HepG2 (cell line): ENCODE data around the gene SPPL3. TPM values are rescaled to one million over a fixed set of nuclear protein-coding genes. Genes with fewer than 3 reads are reported as not detected.

Experiments
- ATAC-seq: fragments of 200-7000 bp; cut with Tn5 transposase; 3 replicates; pipeline ENCODE4 v1.9.1; 2020; ENCODE audit warnings: mild to moderate bottlenecking, moderate library complexity
- BruUV-seq: library from RNA; stranded (reverse); fragments of 400-500 nt; replicated peaks from 2 replicates; lab custom pipeline; 2021; lab: Mats Ljungman, UMichigan
- CTCF ChIA-PET: fragments of 300-600 bp; formaldehyde crosslinking; extraction: SDS; loops from one replicate; lab custom pipeline; 2021; ENCODE audit warnings: low total read pairs, inconsistent platforms, low intra/inter-chr PET ratio; lab: Yijun Ruan, JAX
- POLR2A ChIA-PET: fragments of 350-600 bp; sonication (Branson Sonifier 250); formaldehyde crosslinking; loops from one replicate; lab custom pipeline; 2020; ENCODE audit warnings: antibody characterized with exemption, inconsistent platforms; lab: Yijun Ruan, JAX
- DNase-seq: peaks from one replicate; pipeline ENCODE4 v3.0.0-alpha.2; 2015; ENCODE audit warnings: low spot score
- FAIRE-seq: peaks from 3 replicates; lab custom pipeline; 2011; peaks lifted over from hg19 to GRCh38; lab: Jason Lieb, UNC
- H2AFZ ChIP-seq: one replicate; pipeline ENCODE4 v1.6.1; 2011; ENCODE audit warnings: low read length, inconsistent platforms
- H3K27ac ChIP-seq: fragments of 300-600 bp; 3 replicates; pipeline ENCODE4 v1.8.0; 2011; ENCODE audit warnings: mixed run types, mild to moderate bottlenecking, mixed read lengths, low read length, inconsistent platforms; ENCODE audit not compliant: insufficient read depth; ENCODE audit errors: extremely low read length
- H3K27me3 ChIP-seq, 2 experiments: fragments of 200-600 bp in 1 of 2; 2 replicates in 1 of 2; 3 replicates in 1 of 2; pipeline versions ENCODE4 v1.6.0 to v1.8.0; 2011; ENCODE audit warnings: low read length in 2 of 2, mild to moderate bottlenecking in 2 of 2, moderate library complexity in 2 of 2, inconsistent platforms in 1 of 2; ENCODE audit not compliant: insufficient read depth in 2 of 2, control insufficient read depth in 1 of 2
- H3K36me3 ChIP-seq, 2 experiments: fragments of 200-600 bp in 1 of 2; replicated peaks in 1 of 2; 2 replicates in 1 of 2; 3 replicates in 1 of 2; pipeline versions ENCODE4 v1.5.1 to v1.8.0; 2011; ENCODE audit warnings: low read length in 2 of 2, inconsistent platforms in 1 of 2; ENCODE audit not compliant: insufficient read depth in 2 of 2, control insufficient read depth in 1 of 2
- H3K4me1 ChIP-seq: 2 replicates; pipeline ENCODE4 v1.5.1; 2012; ENCODE audit warnings: low read length, inconsistent platforms; ENCODE audit not compliant: insufficient read depth
- H3K4me2 ChIP-seq: 2 replicates; pipeline ENCODE4 v1.6.0; 2011; ENCODE audit warnings: low read depth, low read length, inconsistent platforms
- H3K4me3 ChIP-seq, 3 experiments: fragments of 200-600 bp in 1 of 3; sonication (generic), shearing (Covaris generic) in 1 of 3; replicated peaks in 1 of 3; 2 replicates each; pipeline ENCODE4 v1.5.1; 2011 to 2016; ENCODE audit warnings: low read length in 3 of 3, inconsistent platforms in 2 of 3, low read depth in 2 of 3, mild to moderate bottlenecking in 2 of 3, control low read depth in 1 of 3, mixed read lengths in 1 of 3; ENCODE audit not compliant: insufficient read depth in 1 of 3
- H3K79me2 ChIP-seq: one replicate; pipeline ENCODE4 v1.6.1; 2011; ENCODE audit warnings: low read length, inconsistent platforms; ENCODE audit not compliant: insufficient read depth
- H3K9ac ChIP-seq: 2 replicates; pipeline ENCODE4 v1.6.0; 2011; ENCODE audit warnings: mild to moderate bottlenecking, low read depth, low read length, inconsistent platforms; ENCODE audit not compliant: insufficient read depth
- H3K9me3 ChIP-seq: 2 replicates; pipeline ENCODE4 v1.5.1; 2012; ENCODE audit warnings: mild to moderate bottlenecking, low read length
- H4K20me1 ChIP-seq: 2 replicates; pipeline ENCODE4 v1.6.0; 2011; ENCODE audit warnings: inconsistent platforms, mild to moderate bottlenecking, low read length, moderate library complexity; ENCODE audit not compliant: insufficient read depth
- ATF4 ChIP-seq, 2 experiments: fragments of 450-650 bp in 1 of 2; sonication (generic) in 1 of 2; formaldehyde crosslinking; IDR thresholded peaks; 2 replicates each; pipeline versions ENCODE4 v1.5.0 to v1.8.0; 2020 to 2022; ENCODE audit warnings: mild to moderate bottlenecking in 1 of 2, missing genetic modification reagents in 1 of 2
- HMG20A ChIP-seq: IDR thresholded peaks from 2 replicates; pipeline ENCODE4 v1.6.1; 2016; ENCODE audit warnings: borderline replicate concordance
- IKZF1 ChIP-seq: fragments of 450-650 bp; IDR thresholded peaks from 2 replicates; pipeline ENCODE4 v1.7.1; 2016
- KAT8 ChIP-seq: IDR thresholded peaks from 2 replicates; pipeline ENCODE4 v1.6.1; 2016; ENCODE audit warnings: missing genetic modification reagents, missing compliant biosample characterization
- MATR3 ChIP-seq: sonication (generic); formaldehyde crosslinking; IDR thresholded peaks from 2 replicates; pipeline ENCODE4 v1.4.0; 2020; ENCODE audit warnings: missing genetic modification reagents
- MAZ ChIP-seq, 2 experiments: sonication (generic) in 1 of 2; formaldehyde crosslinking in 1 of 2; IDR thresholded peaks; 2 replicates each; pipeline versions ENCODE4 v1.5.0 to v1.6.1; 2012 to 2020; ENCODE audit warnings: low read depth in 2 of 2, mild to moderate bottlenecking in 2 of 2, borderline replicate concordance in 1 of 2, improper control_type of control experiment in 1 of 2, low read length in 1 of 2, missing genetic modification reagents in 1 of 2, moderate library complexity in 1 of 2
- PCBP2 ChIP-seq: fragments of 200-400 bp; formaldehyde crosslinking; optimal IDR thresholded peaks from 2 replicates; pipeline ENCODE3; 2018; ENCODE audit warnings: low read length, low read depth; ENCODE audit not compliant: poor library complexity, severe bottlenecking
- SNAPC5 ChIP-seq: sonication (generic); formaldehyde crosslinking; IDR thresholded peaks from 2 replicates; pipeline ENCODE4 v1.8.1; 2023; ENCODE audit warnings: mild to moderate bottlenecking, missing genetic modification reagents, borderline replicate concordance
- TBL1XR1 ChIP-seq: fragments of 150-350 bp; IDR thresholded peaks from 2 replicates; pipeline ENCODE4 v1.6.1; 2014; ENCODE audit warnings: borderline replicate concordance, low read length; ENCODE audit not compliant: partially characterized antibody
- TFAP4 ChIP-seq: sonication (generic); IDR thresholded peaks from 2 replicates; pipeline ENCODE4 v1.6.1; 2016; ENCODE audit warnings: low read depth, borderline replicate concordance
- THAP7 ChIP-seq: sonication (generic); formaldehyde crosslinking; IDR thresholded peaks from 2 replicates; pipeline ENCODE4 v1.8.1; 2023; ENCODE audit warnings: mild to moderate bottlenecking, missing genetic modification reagents
- TOE1 ChIP-seq: sonication (generic); formaldehyde crosslinking; IDR thresholded peaks from 2 replicates; pipeline ENCODE4 v1.4.0; 2020; ENCODE audit warnings: mild to moderate bottlenecking, missing genetic modification reagents
- YEATS4 ChIP-seq: sonication (generic); formaldehyde crosslinking; IDR thresholded peaks from 2 replicates; pipeline ENCODE4 v1.4.0; 2020; ENCODE audit warnings: missing genetic modification reagents, borderline replicate concordance
- ZFY ChIP-seq: sonication (generic); formaldehyde crosslinking; IDR thresholded peaks from 2 replicates; pipeline ENCODE4 v1.4.0; 2020; ENCODE audit warnings: missing genetic modification reagents
- ZMYM3 ChIP-seq: sonication (generic); formaldehyde crosslinking; IDR thresholded peaks from 2 replicates; pipeline ENCODE4 v1.5.1; 2020; ENCODE audit warnings: mild to moderate bottlenecking, missing genetic modification reagents
- ZNF235 ChIP-seq: sonication (generic); formaldehyde crosslinking; IDR thresholded peaks from 2 replicates; pipeline ENCODE4 v1.8.1; 2023; ENCODE audit warnings: mild to moderate bottlenecking, missing genetic modification reagents, borderline replicate concordance
- ZNF446 ChIP-seq: sonication (generic); formaldehyde crosslinking; IDR thresholded peaks from 2 replicates; pipeline ENCODE4 v1.5.0; 2020; ENCODE audit warnings: mild to moderate bottlenecking, missing genetic modification reagents
- ZNF567 ChIP-seq: sonication (generic); formaldehyde crosslinking; IDR thresholded peaks from 2 replicates; pipeline ENCODE4 v1.8.1; 2023; ENCODE audit warnings: mild to moderate bottlenecking, missing genetic modification reagents, borderline replicate concordance
- ZNF788 ChIP-seq: sonication (generic); formaldehyde crosslinking; IDR thresholded peaks from 2 replicates; pipeline ENCODE4 v1.5.0; 2020; ENCODE audit warnings: mild to moderate bottlenecking, missing genetic modification reagents, borderline replicate concordance
- ZZZ3 ChIP-seq: sonication (generic); formaldehyde crosslinking; IDR thresholded peaks from 2 replicates; pipeline ENCODE4 v1.4.0; 2020; ENCODE audit warnings: missing genetic modification reagents, mild to moderate bottlenecking, borderline replicate concordance
- WGBS: methylation state at CpG from one replicate; pipeline ENCODE4 v1.1.6; 2017; ENCODE audit warnings: low lambda C conversion rate; 5-methylcytosine and 5-hydroxymethylcytosine counted together
- in situ Hi-C: cut with HindIII; loops from 2 replicates; pipeline ENCODE4 v1.10.0; 2017; ENCODE audit warnings: low pct_unique_long_range_greater_than_20kb; ENCODE audit not compliant: extremely low pct_ligation_motif_present
- intact Hi-C: fragments of 100-400 bp; cut with micrococcal nuclease; formaldehyde crosslinking; loops from one replicate; pipeline ENCODE4 v1.10.0; 2022; ENCODE audit not compliant: unreplicated experiment
- polyA plus RNA-seq, 8 experiments: library from polyadenylated mRNA; depleted of rRNA in 3 of 8; stranded (reverse) in 7 of 8; unstranded in 1 of 8; fragments of >200 nt; fragmentation: Illumina TruSeq in 4 of 8; extraction: Trizol in 4 of 8; gene quantifications; 2 replicates each; pipeline versions ENCODE4 v1.2.1 to v1.2.3, GENCODE V29; 2011 to 2016; ENCODE audit warnings: low read depth in 4 of 8, missing spikeins in 1 of 8, mixed read lengths in 1 of 8; ENCODE audit not compliant: insufficient read depth in 1 of 8
- total RNA-seq, 5 experiments: library from RNA; depleted of rRNA; stranded (reverse); fragments of >200 nt; fragmentation: Illumina TruSeq; extraction: Trizol; gene quantifications; 2 replicates each; pipeline ENCODE4 v1.2.3, GENCODE V29; 2016; ENCODE audit warnings: low read depth in 1 of 5

SPPL3 gene
- total and polyA plus RNA-seq, 2 of the 13 experiments (the other 11 are each of a cell fraction or from before 2014, with no cell fraction given), result 8.9 to 9.1 TPM

GRCh38 chr12:120833849-120834248, 70.3 kb downstream of the SPPL3 start (continued):
- TF ChIP-seq THAP7 (CRISPR knock-in tag), result no peak
- no peak for TF ChIP-seq TBL1XR1
- TF ChIP-seq ATF4 (CRISPR knock-in tag; IDR thresholded peaks at IDR 0.05), result no peak
- no peak for TF ChIP-seq ZMYM3 (CRISPR knock-in tag)
- TF ChIP-seq SNAPC5 (CRISPR knock-in tag), result no peak

- Histone ChIP-seq H3K4me3 (no peak overlapping the region), H3K9me3 (no peaks in the 10 kb centered on the region), H3K27me3 (no peaks in the 10 kb centered on the region), H3K36me3 (0 out of 5 replicates have a peak, but pooled peaks cover 0 to 2% of the 10 kb centered on the region in 2 experiments), H3K79me2 (peaks cover 11% of the 10 kb centered on the region), H4K20me1 (peaks cover 21% of the 10 kb centered on the region), H3K4me1 (peaks cover 28% of the 10 kb centered on the region), H3K27ac (no peak overlapping the region), H2AFZ (no peak overlapping the region), H3K9ac (no peak overlapping the region), H3K4me2 (no peak overlapping the region)
- ChIA-PET CTCF (no interaction called here), POLR2A (no interaction called here)
- DNase-seq, result no peak
- no peak for ATAC-seq
- 94% methylated on average over 2 of the region's 2 CpGs for WGBS
- FAIRE-seq, result no peak
- in situ Hi-C loops (no loop called here), intact Hi-C loops (no loop called here)
- no TSS peak for BruUV-seq
- TF ChIP-seq HMG20A (CRISPR knock-in tag), result no peak
- TF ChIP-seq YEATS4, result no peak
- no peak for TF ChIP-seq TOE1 (CRISPR knock-in tag)
- no peak for TF ChIP-seq ZNF446 (CRISPR knock-in tag)
- TF ChIP-seq PCBP2, result no peak
- TF ChIP-seq MAZ (IDR thresholded peaks at IDR 0.05; ENCODE audit: borderline replicate concordance, low read depth, low read length), result no peak
- TF ChIP-seq MAZ (CRISPR knock-in tag; IDR thresholded peaks at IDR 0.05; ENCODE audit: low read depth), result no peak
- no peak for TF ChIP-seq IKZF1
- no peak for TF ChIP-seq ZFY (CRISPR knock-in tag)
- TF ChIP-seq ZZZ3 (CRISPR knock-in tag), result no peak
- no peak for TF ChIP-seq ZNF235 (CRISPR knock-in tag)
- TF ChIP-seq MATR3 (CRISPR knock-in tag), result no peak
- no peak for TF ChIP-seq ZNF788 (CRISPR knock-in tag)
- no peak for TF ChIP-seq ZNF567
- TF ChIP-seq TFAP4, result no peak
- no peak for TF ChIP-seq KAT8 (CRISPR knock-in tag)
Observed at GRCh38 chr12:120832737-120833136, 71.4 kb downstream of the SPPL3 start.
